K562 (cell line): Measurements from ENCODE around the gene HNRNPK. TPM values are rescaled to one million over a fixed set of nuclear protein-coding genes. Genes with fewer than 3 reads are reported as not detected.
A peak's percentile ranks its signal among the peaks of the same experiment; 100 is the strongest.

Source experiments
- ASH1L ChIP-seq: fragments of 450-650 bp; IDR thresholded peaks from 2 replicates; pipeline ENCODE4 v1.6.1; 2018; ENCODE audit warnings: borderline replicate concordance, mild to moderate bottlenecking, low read depth; ENCODE audit not compliant: partially characterized antibody
- DPF2 ChIP-seq: fragments of 450-650 bp; IDR thresholded peaks from 2 replicates; pipeline ENCODE4 v1.6.1; 2016
- EHMT2 ChIP-seq: fragments of 450-650 bp; IDR thresholded peaks from 2 replicates; pipeline ENCODE4 v1.6.1; 2018; ENCODE audit warnings: antibody characterized with exemption
- ERF ChIP-seq: fragments of 450-650 bp; formaldehyde crosslinking; IDR thresholded peaks from 2 replicates; pipeline ENCODE4 v1.4.0; 2020; ENCODE audit warnings: mild to moderate bottlenecking, mixed read lengths
- MEF2D ChIP-seq: conservative IDR thresholded peaks from 2 replicates; pipeline ENCODE4 v1.6.1; 2016; ENCODE audit warnings: low read depth, missing genetic modification characterization, missing compliant biosample characterization
- MTA3 ChIP-seq: fragments of 450-650 bp; formaldehyde crosslinking; IDR thresholded peaks from 2 replicates; pipeline ENCODE4 v1.6.1; 2017; ENCODE audit warnings: mild to moderate bottlenecking, borderline replicate concordance
- MYNN ChIP-seq, 2 experiments: sonication (generic); formaldehyde crosslinking in 1 of 2; IDR thresholded peaks; 2 replicates each; pipeline versions ENCODE4 v1.5.0 to v1.6.1; 2016 to 2020; ENCODE audit warnings: antibody characterized with exemption in 1 of 2, missing genetic modification reagents in 1 of 2
- NFYB ChIP-seq: IDR thresholded peaks from 2 replicates; pipeline ENCODE4 v1.6.1; 2011; ENCODE audit warnings: mild to moderate bottlenecking, moderate library complexity; ENCODE audit not compliant: insufficient read length; ENCODE audit errors: extremely low read depth
- NONO ChIP-seq, 2 experiments: fragments of 200-400 bp in 1 of 2; fragments of 450-650 bp in 1 of 2; formaldehyde crosslinking in 1 of 2; IDR thresholded peaks; 2 replicates each; pipeline ENCODE4 v1.6.1; 2017; ENCODE audit warnings: low read depth in 2 of 2, mild to moderate bottlenecking in 2 of 2, moderate library complexity in 2 of 2, low read length in 1 of 2
- NR1H2 ChIP-seq: sonication (generic); formaldehyde crosslinking; IDR thresholded peaks from 2 replicates; pipeline ENCODE4 v1.4.0; 2020; ENCODE audit warnings: mild to moderate bottlenecking, missing genetic modification reagents
- SMARCA4 ChIP-seq: fragments of 450-650 bp; IDR thresholded peaks from 2 replicates; pipeline ENCODE4 v1.6.1; 2016
- ZFPM2 ChIP-seq: fragments of 250-450 bp; sonication (Bioruptor Pico); IDR thresholded peaks from 2 replicates; pipeline ENCODE4 v1.5.1; 2022; ENCODE audit warnings: mild to moderate bottlenecking
- polyA plus RNA-seq, 8 experiments: library from polyadenylated mRNA; depleted of rRNA in 4 of 8; stranded (reverse) in 5 of 8; unstranded in 3 of 8; fragments of >200 nt; fragmentation: Nextera tagmentation in 2 of 8; fragmentation: Illumina TruSeq in 1 of 8; extraction: Ambion mirVana in 2 of 8; extraction: Trizol in 1 of 8; gene quantifications; 2 replicates each; pipeline versions ENCODE4 v1.2.1 to v1.2.3, GENCODE V29; 2011 to 2014; ENCODE audit warnings: inconsistent platforms in 1 of 8, missing spikeins in 1 of 8
- total RNA-seq, 7 experiments: library from RNA; depleted of rRNA in 6 of 7; stranded (reverse); fragments of >200 nt in 6 of 7; fragmentation: Illumina TruSeq in 2 of 7; extraction: Trizol in 2 of 7; gene quantifications; 2 replicates each; pipeline versions ENCODE4 v1.2.1 to v1.2.3, GENCODE V29; 2011 to 2021; ENCODE audit warnings: low replicate concordance in 1 of 7
- TF ChIP-seq, protein P1 (sequence below): sonication (generic); formaldehyde crosslinking; IDR thresholded peaks from 2 replicates; pipeline ENCODE4 v1.9.0; 2022; ENCODE audit warnings: mild to moderate bottlenecking, missing genetic modification reagents
- TF ChIP-seq, protein P2 (sequence below), 2 experiments: IDR thresholded peaks in 1 of 2; conservative IDR thresholded peaks in 1 of 2; 2 replicates each; pipeline ENCODE4 v1.6.1; 2016; ENCODE audit warnings: low read depth in 2 of 2, mild to moderate bottlenecking in 1 of 2, missing compliant biosample characterization in 1 of 2, missing genetic modification characterization in 1 of 2, moderate library complexity in 1 of 2
- TF ChIP-seq, protein P3 (sequence below): fragments of 450-650 bp; IDR thresholded peaks from 2 replicates; pipeline ENCODE4 v1.6.1; 2016; ENCODE audit warnings: mild to moderate bottlenecking
- TF ChIP-seq, protein P4 (sequence below): fragments of 450-650 bp; formaldehyde crosslinking; IDR thresholded peaks from 2 replicates; pipeline ENCODE4 v1.4.0; 2022; ENCODE audit warnings: missing genetic modification characterization
- TF ChIP-seq, protein P5 (sequence below): fragments of 250-450 bp; sonication (Bioruptor Pico); IDR thresholded peaks from 2 replicates; pipeline ENCODE4 v1.5.0; 2021; ENCODE audit warnings: mild to moderate bottlenecking, borderline replicate concordance

Gene HNRNPK
- total and polyA plus RNA-seq, 9 of the 15 experiments (the other 6 are each of a cell fraction or from before 2014, with no cell fraction given) = 224 to 883 (median 618) TPM

DNA sequence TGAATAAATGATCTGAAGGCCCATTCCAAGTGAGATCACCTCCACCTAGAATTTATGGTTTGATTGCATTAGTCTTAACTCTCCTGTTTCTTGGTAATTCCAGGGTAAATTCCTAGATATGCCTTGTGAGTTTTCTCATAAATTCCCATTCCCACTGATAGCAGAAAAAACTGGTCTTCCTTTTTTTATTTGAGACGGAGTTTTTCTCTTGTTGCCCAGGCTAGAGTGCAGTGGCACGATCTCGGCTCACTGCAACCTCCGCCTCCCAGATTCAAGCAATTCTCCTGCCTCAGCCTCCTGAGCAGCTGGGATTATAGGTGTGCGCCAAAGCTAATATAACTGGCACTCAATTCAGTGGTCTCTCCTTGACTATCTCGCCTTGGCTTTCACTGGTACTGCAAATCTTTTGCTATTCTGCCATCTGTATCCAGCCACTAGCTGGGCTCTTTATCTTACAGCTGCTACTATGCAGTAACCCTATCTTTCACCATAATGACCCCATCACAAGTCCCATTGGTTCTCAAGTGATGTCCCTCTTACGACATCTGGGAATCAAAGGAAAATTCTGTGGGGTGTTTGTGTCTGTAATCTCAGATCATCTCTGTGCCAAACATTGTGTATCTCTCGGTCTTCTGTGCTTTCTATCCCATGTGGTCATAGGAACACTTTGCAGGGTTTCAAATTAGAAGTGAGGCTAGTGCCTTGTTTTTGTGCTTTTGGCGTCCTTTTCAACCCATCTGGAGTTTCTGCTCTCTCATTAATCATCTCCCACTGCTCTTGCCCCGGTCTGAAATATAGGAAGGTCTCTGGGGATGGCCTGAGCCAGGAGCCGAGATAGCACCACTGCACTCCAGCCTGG lies 14.4 kb downstream of the HNRNPK start (continued):
- TF ChIP-seq, protein P1, sequence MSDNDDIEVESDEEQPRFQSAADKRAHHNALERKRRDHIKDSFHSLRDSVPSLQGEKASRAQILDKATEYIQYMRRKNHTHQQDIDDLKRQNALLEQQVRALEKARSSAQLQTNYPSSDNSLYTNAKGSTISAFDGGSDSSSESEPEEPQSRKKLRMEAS (CRISPR knock-in tag) = no peak
- TF ChIP-seq MTA3 (no peak), NFYB (no peak), NR1H2 (CRISPR knock-in tag) (no peak), NONO (IDR thresholded peaks at IDR 0.05; ENCODE audit: low read depth in 2 of 2, low read length in 1 of 2) (no peak), ASH1L (no peak), DPF2 (no peak), SMARCA4 (no peak), MEF2D (no peak), ERF (CRISPR knock-in tag) (peak; percentile 55; the same call in 1 of the 2 replicates), ZFPM2 (CRISPR knock-in tag) (no peak), EHMT2 (no peak), MYNN (IDR thresholded peaks at IDR 0.05) (peak; percentile 59; the same call in 1 of the 2 replicates), MYNN (CRISPR knock-in tag; IDR thresholded peaks at IDR 0.05) (no peak)
- TF ChIP-seq, protein P2, sequence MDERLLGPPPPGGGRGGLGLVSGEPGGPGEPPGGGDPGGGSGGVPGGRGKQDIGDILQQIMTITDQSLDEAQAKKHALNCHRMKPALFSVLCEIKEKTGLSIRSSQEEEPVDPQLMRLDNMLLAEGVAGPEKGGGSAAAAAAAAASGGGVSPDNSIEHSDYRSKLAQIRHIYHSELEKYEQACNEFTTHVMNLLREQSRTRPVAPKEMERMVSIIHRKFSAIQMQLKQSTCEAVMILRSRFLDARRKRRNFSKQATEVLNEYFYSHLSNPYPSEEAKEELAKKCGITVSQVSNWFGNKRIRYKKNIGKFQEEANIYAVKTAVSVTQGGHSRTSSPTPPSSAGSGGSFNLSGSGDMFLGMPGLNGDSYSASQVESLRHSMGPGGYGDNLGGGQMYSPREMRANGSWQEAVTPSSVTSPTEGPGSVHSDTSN (CRISPR knock-in tag; IDR thresholded peaks at IDR 0.05; ENCODE audit: low read depth) = no peak
- TF ChIP-seq, protein P2 (tag; conservative IDR thresholded peaks at IDR 0.05; ENCODE audit: low read depth) = 0 out of 2 replicates have a peak, but pooled peaks have one; percentile 6
- TF ChIP-seq, protein P3, sequence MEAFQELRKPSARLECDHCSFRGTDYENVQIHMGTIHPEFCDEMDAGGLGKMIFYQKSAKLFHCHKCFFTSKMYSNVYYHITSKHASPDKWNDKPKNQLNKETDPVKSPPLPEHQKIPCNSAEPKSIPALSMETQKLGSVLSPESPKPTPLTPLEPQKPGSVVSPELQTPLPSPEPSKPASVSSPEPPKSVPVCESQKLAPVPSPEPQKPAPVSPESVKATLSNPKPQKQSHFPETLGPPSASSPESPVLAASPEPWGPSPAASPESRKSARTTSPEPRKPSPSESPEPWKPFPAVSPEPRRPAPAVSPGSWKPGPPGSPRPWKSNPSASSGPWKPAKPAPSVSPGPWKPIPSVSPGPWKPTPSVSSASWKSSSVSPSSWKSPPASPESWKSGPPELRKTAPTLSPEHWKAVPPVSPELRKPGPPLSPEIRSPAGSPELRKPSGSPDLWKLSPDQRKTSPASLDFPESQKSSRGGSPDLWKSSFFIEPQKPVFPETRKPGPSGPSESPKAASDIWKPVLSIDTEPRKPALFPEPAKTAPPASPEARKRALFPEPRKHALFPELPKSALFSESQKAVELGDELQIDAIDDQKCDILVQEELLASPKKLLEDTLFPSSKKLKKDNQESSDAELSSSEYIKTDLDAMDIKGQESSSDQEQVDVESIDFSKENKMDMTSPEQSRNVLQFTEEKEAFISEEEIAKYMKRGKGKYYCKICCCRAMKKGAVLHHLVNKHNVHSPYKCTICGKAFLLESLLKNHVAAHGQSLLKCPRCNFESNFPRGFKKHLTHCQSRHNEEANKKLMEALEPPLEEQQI = no peak
- TF ChIP-seq, protein P4, sequence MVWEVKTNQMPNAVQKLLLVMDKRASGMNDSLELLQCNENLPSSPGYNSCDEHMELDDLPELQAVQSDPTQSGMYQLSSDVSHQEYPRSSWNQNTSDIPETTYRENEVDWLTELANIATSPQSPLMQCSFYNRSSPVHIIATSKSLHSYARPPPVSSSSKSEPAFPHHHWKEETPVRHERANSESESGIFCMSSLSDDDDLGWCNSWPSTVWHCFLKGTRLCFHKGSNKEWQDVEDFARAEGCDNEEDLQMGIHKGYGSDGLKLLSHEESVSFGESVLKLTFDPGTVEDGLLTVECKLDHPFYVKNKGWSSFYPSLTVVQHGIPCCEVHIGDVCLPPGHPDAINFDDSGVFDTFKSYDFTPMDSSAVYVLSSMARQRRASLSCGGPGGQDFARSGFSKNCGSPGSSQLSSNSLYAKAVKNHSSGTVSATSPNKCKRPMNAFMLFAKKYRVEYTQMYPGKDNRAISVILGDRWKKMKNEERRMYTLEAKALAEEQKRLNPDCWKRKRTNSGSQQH = peak; percentile 67; the same call in 1 of the 2 replicates
- TF ChIP-seq, protein P5, sequence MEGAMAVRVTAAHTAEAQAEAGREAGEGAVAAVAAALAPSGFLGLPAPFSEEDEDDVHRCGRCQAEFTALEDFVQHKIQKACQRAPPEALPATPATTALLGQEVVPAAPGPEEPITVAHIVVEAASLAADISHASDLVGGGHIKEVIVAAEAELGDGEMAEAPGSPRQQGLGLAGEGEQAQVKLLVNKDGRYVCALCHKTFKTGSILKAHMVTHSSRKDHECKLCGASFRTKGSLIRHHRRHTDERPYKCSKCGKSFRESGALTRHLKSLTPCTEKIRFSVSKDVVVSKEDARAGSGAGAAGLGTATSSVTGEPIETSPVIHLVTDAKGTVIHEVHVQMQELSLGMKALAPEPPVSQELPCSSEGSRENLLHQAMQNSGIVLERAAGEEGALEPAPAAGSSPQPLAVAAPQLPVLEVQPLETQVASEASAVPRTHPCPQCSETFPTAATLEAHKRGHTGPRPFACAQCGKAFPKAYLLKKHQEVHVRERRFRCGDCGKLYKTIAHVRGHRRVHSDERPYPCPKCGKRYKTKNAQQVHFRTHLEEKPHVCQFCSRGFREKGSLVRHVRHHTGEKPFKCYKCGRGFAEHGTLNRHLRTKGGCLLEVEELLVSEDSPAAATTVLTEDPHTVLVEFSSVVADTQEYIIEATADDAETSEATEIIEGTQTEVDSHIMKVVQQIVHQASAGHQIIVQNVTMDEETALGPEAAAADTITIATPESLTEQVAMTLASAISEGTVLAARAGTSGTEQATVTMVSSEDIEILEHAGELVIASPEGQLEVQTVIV = no peak
